Neural progenitor cell (in vitro differentiated cells): ENCODE results near the gene ZMYM5.

Experiments used
- EZH2 ChIP-seq: fragments of 200-600 bp; sonication (generic); IDR thresholded peaks from 2 replicates; pipeline ENCODE4 v1.6.1; 2017; ENCODE audit warnings: antibody characterized with exemption, mild to moderate bottlenecking, moderate library complexity
- EZH2phosphoT487 ChIP-seq: fragments of 200-600 bp; sonication (generic); IDR thresholded peaks from 2 replicates; pipeline ENCODE4 v1.6.1; 2017; ENCODE audit warnings: antibody characterized with exemption
- TF ChIP-seq, protein P1 (sequence below): fragments of 200-600 bp; sonication (generic); IDR thresholded peaks from 2 replicates; pipeline ENCODE4 v1.5.1; 2017; ENCODE audit warnings: antibody characterized with exemption, mild to moderate bottlenecking

DNA sequence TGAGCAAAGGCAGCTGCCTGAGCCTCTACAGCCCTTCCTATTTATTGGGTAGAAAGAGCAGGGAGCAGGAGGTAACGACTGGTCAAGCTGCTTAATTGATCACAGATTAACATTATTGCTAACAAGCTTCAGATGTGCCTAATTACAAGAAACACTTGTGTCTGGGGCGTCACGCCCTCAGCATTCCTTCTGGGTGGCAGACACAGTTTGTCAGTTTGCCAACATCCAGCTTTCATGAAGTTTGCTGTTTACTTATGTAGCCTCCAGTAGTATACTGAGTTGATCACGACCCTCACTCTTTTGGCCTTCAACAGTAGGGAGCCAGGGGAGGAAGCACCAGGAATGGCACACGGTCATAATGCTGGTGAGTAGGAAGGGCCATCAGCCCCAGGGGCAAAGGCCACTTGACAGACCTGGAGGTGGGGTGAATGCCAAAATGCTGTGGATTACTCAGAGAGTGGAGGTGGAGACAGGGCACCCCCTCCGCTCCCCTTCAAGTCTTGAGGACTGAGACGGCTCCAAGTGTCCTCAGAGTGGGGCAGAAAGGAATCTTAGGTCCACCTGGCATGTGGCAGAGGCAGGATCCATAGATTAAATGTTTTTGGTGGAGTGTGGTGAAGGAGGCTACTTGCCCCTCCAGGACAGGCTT lies 45.8 kb downstream of the ZMYM5 start:
- TF ChIP-seq EZH2phosphoT487 (no peak), EZH2 (no peak)
- TF ChIP-seq, protein P1, sequence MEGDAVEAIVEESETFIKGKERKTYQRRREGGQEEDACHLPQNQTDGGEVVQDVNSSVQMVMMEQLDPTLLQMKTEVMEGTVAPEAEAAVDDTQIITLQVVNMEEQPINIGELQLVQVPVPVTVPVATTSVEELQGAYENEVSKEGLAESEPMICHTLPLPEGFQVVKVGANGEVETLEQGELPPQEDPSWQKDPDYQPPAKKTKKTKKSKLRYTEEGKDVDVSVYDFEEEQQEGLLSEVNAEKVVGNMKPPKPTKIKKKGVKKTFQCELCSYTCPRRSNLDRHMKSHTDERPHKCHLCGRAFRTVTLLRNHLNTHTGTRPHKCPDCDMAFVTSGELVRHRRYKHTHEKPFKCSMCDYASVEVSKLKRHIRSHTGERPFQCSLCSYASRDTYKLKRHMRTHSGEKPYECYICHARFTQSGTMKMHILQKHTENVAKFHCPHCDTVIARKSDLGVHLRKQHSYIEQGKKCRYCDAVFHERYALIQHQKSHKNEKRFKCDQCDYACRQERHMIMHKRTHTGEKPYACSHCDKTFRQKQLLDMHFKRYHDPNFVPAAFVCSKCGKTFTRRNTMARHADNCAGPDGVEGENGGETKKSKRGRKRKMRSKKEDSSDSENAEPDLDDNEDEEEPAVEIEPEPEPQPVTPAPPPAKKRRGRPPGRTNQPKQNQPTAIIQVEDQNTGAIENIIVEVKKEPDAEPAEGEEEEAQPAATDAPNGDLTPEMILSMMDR = no peak
